ENCODE data around the gene NR1H2.

NR1H2 gene

GRCh38 chr19:50432221-50433028, 56.2 kb downstream of the NR1H2 start, which contains the start of gene MYBPC2:
Gene MYBPC2, plus strand, starts transcription at chr19:50432892. Its CDS starts 62 bp downstream, at chr19:50432954.
- no peak for DNase-seq (ENCODE audit: low read depth)
- peak within 1 kb of the TSS; percentile 64 for H3K4me3 ChIP-seq (ENCODE audit: low read length)
- no peak for TF ChIP-seq CTCF (conservative IDR thresholded peaks at IDR 0.05; ENCODE audit: low read length)

All from AG10803 (cell line).